ENCODE results near the gene MAD2L2. TPM values are rescaled to one million over a fixed set of nuclear protein-coding genes. Genes with fewer than 3 reads are reported as not detected.
A peak's percentile ranks its signal among the peaks of the same experiment; 100 is the strongest.

The MAD2L2 gene
- total RNA-seq, 1 donor from 2014 or later = 111 TPM

DNA sequence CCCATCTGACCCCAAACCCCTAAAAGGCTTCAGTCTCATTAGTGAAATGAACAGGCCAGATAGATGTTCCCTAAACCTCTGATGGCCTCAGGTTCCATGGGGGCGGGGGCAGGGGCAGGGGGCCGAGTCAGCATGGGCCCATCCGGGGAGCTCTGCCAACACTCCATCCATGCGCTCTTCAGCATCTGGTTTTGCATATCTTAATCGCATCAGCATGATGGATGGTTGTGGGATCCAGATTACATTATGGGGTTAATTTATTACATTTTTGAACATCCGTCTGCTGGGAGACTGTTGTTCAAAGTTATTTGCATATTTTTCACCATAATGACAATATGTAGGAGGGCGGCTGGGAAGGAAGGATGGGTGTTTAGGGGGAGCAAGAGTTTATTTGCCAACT is 3.1 kb upstream of the MAD2L2 start:
- Mint-ChIP-seq H3K4me1 (peaks cover 10% of the 10 kb centered on the region), H3K4me3 (peak overlapping the region; percentile 1), H3K9me3 (no peaks in the 10 kb centered on the region), H3K27me3 (ENCODE audit: low read depth) (no peaks in the 10 kb centered on the region), H3K27ac (ENCODE audit: unreplicated experiment) (no peak overlapping the region), H3K36me3 (ENCODE audit: low read depth) (no peaks in the 10 kb centered on the region)
- no peak for DNase-seq (ENCODE audit: low read depth, low spot score)
- TF ChIP-seq, protein P1, sequence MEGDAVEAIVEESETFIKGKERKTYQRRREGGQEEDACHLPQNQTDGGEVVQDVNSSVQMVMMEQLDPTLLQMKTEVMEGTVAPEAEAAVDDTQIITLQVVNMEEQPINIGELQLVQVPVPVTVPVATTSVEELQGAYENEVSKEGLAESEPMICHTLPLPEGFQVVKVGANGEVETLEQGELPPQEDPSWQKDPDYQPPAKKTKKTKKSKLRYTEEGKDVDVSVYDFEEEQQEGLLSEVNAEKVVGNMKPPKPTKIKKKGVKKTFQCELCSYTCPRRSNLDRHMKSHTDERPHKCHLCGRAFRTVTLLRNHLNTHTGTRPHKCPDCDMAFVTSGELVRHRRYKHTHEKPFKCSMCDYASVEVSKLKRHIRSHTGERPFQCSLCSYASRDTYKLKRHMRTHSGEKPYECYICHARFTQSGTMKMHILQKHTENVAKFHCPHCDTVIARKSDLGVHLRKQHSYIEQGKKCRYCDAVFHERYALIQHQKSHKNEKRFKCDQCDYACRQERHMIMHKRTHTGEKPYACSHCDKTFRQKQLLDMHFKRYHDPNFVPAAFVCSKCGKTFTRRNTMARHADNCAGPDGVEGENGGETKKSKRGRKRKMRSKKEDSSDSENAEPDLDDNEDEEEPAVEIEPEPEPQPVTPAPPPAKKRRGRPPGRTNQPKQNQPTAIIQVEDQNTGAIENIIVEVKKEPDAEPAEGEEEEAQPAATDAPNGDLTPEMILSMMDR (conservative IDR thresholded peaks at IDR 0.05) = no peak

DNA sequence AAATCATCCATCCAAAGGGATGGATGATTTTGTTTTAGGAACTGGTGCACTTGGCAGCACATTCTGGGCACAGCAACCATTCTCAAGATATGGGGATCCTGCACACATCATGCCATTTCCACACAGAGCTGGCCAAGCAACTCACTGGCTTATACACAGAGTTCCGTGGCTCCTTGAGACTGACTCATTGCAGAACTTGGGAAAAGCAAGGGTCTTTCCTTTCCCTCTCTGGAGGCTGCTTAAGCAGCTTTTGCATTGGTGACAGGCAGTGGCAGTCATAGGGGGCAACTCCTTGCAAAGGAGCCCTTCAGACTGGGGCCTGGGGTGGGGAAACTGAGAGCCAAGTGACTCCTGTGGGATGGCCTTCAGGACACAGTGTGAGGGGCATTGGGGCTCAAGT is 1.9 kb upstream of the MAD2L2 start:
- TF ChIP-seq, protein P1 (conservative IDR thresholded peaks at IDR 0.05) = no peak
- no peak for DNase-seq (ENCODE audit: low read depth, low spot score)
- peak overlapping the region; percentile 47 for H3K4me3 Mint-ChIP-seq
- H3K4me1 Mint-ChIP-seq = peaks cover 10% of the 10 kb centered on the region
- no peak overlapping the region for H3K27ac Mint-ChIP-seq (ENCODE audit: unreplicated experiment)
- no peaks in the 10 kb centered on the region for H3K9me3 Mint-ChIP-seq
- H3K36me3 Mint-ChIP-seq (ENCODE audit: low read depth) = no peaks in the 10 kb centered on the region
- H3K27me3 Mint-ChIP-seq (ENCODE audit: low read depth) = no peaks in the 10 kb centered on the region

DNA sequence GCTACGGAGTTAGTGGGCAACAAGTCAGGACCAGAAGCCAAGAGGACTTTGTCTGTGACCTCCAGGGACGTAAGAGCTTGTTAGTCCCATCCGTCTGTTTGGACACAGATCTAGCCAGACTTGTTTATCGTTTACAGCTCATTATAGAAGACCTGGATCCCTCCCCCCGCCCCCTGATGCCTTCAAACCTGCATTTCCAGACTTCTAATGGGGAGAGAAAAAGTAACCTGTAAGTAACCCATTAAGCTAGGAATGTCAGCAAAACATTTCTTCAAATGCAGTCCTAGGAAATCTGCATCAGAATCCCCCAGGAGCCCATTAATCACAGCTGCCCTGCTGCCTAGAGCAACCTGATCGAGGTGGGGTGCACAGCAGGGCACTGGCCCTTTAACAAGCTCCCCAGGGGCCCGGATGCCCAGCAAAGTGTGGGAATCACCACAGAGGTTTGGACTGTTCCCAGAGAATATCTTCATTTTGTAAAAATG is 1.4 kb upstream of the MAD2L2 start:
- peaks cover 10% of the 10 kb centered on the region for H3K4me1 Mint-ChIP-seq
- DNase-seq (ENCODE audit: low read depth, low spot score) = no peak

DNA sequence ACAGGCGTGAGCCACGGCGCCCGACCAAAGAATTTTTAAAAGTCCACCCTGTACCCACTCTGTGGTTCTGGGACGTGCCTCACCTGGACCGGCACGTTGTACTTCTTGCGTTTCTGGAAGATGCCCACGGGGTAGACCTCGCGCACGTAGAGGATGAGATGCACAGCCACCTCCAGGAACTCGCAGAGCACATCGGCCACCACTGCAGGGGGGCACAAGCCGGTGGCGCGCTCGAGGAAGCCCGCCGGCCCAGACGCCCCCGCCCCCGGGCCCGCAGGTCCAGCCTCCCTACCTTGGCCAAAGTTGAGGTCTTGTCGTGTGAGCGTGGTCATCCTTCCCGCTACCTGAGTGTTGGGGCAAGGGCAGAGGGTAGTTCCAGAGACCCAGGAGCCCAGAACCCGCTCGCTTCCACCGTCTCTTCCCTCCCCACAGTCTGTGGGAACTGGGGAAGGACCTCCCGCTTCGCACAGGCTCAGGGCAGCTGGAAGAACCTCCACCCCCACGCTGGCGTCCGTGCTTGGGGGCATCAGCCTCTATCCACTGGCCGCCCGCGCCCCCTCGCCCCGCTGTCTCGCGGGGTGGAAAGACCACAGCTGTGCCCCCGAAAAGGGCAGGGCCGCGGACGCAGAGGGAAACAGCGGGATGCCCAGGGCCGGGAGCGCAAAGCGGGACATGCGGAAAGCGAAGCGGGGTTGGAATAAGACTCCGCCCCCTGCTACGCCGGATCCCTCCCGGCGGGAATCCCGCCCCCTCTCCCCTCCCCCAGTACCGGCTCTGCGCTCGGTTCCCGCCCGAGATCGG is 478 bp downstream of the MAD2L2 start:
- Mint-ChIP-seq H3K9me3 (no peaks in the 10 kb centered on the region), H3K36me3 (ENCODE audit: low read depth) (no peaks in the 10 kb centered on the region), H3K4me3 (peak overlapping the region; percentile 87), H3K27me3 (ENCODE audit: low read depth) (no peaks in the 10 kb centered on the region), H3K27ac (ENCODE audit: unreplicated experiment) (peak overlapping the region; percentile 71), H3K4me1 (peaks cover 10% of the 10 kb centered on the region)
- TF ChIP-seq, protein P1 (conservative IDR thresholded peaks at IDR 0.05) = no peak
- DNase-seq (ENCODE audit: low read depth, low spot score) = no peak

More for the DNA sequence above, 1.4 kb upstream of the MAD2L2 start:
- TF ChIP-seq, protein P1 (conservative IDR thresholded peaks at IDR 0.05) = no peak
- Mint-ChIP-seq H3K36me3 (ENCODE audit: low read depth) (no peaks in the 10 kb centered on the region), H3K4me3 (peak overlapping the region; percentile 93), H3K27ac (ENCODE audit: unreplicated experiment) (no peak overlapping the region), H3K27me3 (ENCODE audit: low read depth) (no peaks in the 10 kb centered on the region), H3K9me3 (no peaks in the 10 kb centered on the region)

DNA sequence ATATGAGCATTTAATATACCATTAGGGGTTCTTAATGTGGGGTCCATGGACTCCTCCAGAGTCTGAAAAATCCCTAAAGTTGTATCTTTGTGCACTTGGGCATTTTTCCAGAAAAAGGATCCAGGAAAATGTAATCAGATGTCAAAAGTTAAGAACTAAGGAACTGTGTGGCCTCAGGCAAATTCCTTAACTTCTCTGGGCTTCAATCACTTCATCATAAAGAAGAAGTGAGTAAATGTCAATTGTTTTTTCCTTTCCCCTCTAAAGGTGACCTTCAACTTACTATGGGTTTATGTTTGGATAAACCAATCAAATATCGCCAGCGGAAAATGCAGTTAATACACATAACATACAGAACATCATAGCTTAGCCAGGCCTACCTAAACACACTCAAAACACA is 2.5 kb downstream of the MAD2L2 start:
- TF ChIP-seq, protein P1 (conservative IDR thresholded peaks at IDR 0.05) = no peak
- Mint-ChIP-seq H3K27ac (ENCODE audit: unreplicated experiment) (no peak overlapping the region), H3K4me3 (peak overlapping the region; percentile 38), H3K4me1 (peaks cover 10% of the 10 kb centered on the region), H3K9me3 (no peaks in the 10 kb centered on the region), H3K36me3 (ENCODE audit: low read depth) (no peaks in the 10 kb centered on the region), H3K27me3 (ENCODE audit: low read depth) (no peaks in the 10 kb centered on the region)
- no peak for DNase-seq (ENCODE audit: low read depth, low spot score)
